ENCODE results near the gene BCAS4. TPM values are rescaled to one million over a fixed set of nuclear protein-coding genes. Genes with fewer than 3 reads are reported as not detected.
A peak's percentile ranks its signal among the peaks of the same experiment; 100 is the strongest.

BCAS4 gene
- total RNA-seq, 1 donor from 2014 or later = 16.7 TPM

GRCh38 chr20:50919567-50919966, 124.7 kb downstream of the BCAS4 start:
- Histone ChIP-seq H3K9ac (ENCODE audit: low read length) (no peak overlapping the region), H4K20me1 (ENCODE audit: insufficient read depth, low read length) (peaks cover 100% of the 10 kb centered on the region), H2AFZ (ENCODE audit: low read depth, low read length) (no peak overlapping the region), H3K4me2 (ENCODE audit: low read length) (no peak overlapping the region), H3K27ac (ENCODE audit: low read depth, low read length) (no peak overlapping the region), H3K79me2 (ENCODE audit: insufficient read depth, low read length) (peaks cover 100% of the 10 kb centered on the region), H3K4me3 (ENCODE audit: insufficient read depth, low read depth, low read length) (no peak overlapping the region), H3K9me3 (ENCODE audit: insufficient read depth, low read depth, low read length) (no peaks in the 10 kb centered on the region), H3K36me3 (ENCODE audit: insufficient read depth, low read length) (peaks cover 9% of the 10 kb centered on the region), H3K4me1 (ENCODE audit: insufficient read depth, low read length) (peaks cover 18% of the 10 kb centered on the region), H3K27me3 (ENCODE audit: insufficient read depth, low read length) (no peaks in the 10 kb centered on the region)
- Mint-ChIP-seq H3K4me3 (ENCODE audit: unreplicated experiment) (no peak overlapping the region), H3K36me3 (ENCODE audit: low read depth, unreplicated experiment) (peaks cover 14% of the 10 kb centered on the region), H3K4me1 (ENCODE audit: low read depth, unreplicated experiment) (peaks cover 42% of the 10 kb centered on the region), H3K27ac (ENCODE audit: unreplicated experiment) (no peak overlapping the region), H3K9me3 (ENCODE audit: unreplicated experiment) (no peaks in the 10 kb centered on the region), H3K27me3 (ENCODE audit: low read depth, unreplicated experiment) (no peaks in the 10 kb centered on the region)
- TF ChIP-seq CTCF (IDR thresholded peaks at IDR 0.05; ENCODE audit: insufficient read depth, low read depth, low read length) (no peak), EZH2 (IDR thresholded peaks at IDR 0.05; ENCODE audit: insufficient read depth, low read length) (no peak)
- peak; percentile 53 for DNase-seq (ENCODE audit: low read depth)
- no peak for FAIRE-seq

- H3K4me3 ChIP-seq (ENCODE audit: insufficient read depth, low read depth, low read length) = no peak overlapping the region
- H3K36me3 ChIP-seq (ENCODE audit: insufficient read depth, low read length) = peaks cover 15% of the 10 kb centered on the region
- H3K4me1 ChIP-seq (ENCODE audit: insufficient read depth, low read length) = peaks cover 12% of the 10 kb centered on the region
- H3K79me2 ChIP-seq (ENCODE audit: insufficient read depth, low read length) = peaks cover 100% of the 10 kb centered on the region
- H3K4me2 ChIP-seq (ENCODE audit: low read length) = no peak overlapping the region
- no peak overlapping the region for H2AFZ ChIP-seq (ENCODE audit: low read depth, low read length)
- H3K9ac ChIP-seq (ENCODE audit: low read length) = no peak overlapping the region
- H3K27ac Mint-ChIP-seq (ENCODE audit: unreplicated experiment) = no peak overlapping the region
- TF ChIP-seq CTCF (IDR thresholded peaks at IDR 0.05; ENCODE audit: insufficient read depth, low read depth, low read length) (no peak), EZH2 (IDR thresholded peaks at IDR 0.05; ENCODE audit: insufficient read depth, low read length) (no peak)
- no peaks in the 10 kb centered on the region for H3K9me3 ChIP-seq (ENCODE audit: insufficient read depth, low read depth, low read length)
- peaks cover 39% of the 10 kb centered on the region for H3K4me1 Mint-ChIP-seq (ENCODE audit: low read depth, unreplicated experiment)
- H3K27me3 ChIP-seq (ENCODE audit: insufficient read depth, low read length) = no peaks in the 10 kb centered on the region
- H3K27ac ChIP-seq (ENCODE audit: low read depth, low read length) = peak overlapping the region; percentile 28
- no peaks in the 10 kb centered on the region for H3K9me3 Mint-ChIP-seq (ENCODE audit: unreplicated experiment)
- no peaks in the 10 kb centered on the region for H3K27me3 Mint-ChIP-seq (ENCODE audit: low read depth, unreplicated experiment)
- DNase-seq (ENCODE audit: low read depth) (no peak), FAIRE-seq (no peak)
- peaks cover 100% of the 10 kb centered on the region for H4K20me1 ChIP-seq (ENCODE audit: insufficient read depth, low read length)
- H3K4me3 Mint-ChIP-seq (ENCODE audit: unreplicated experiment) = no peak overlapping the region
- peaks cover 14% of the 10 kb centered on the region for H3K36me3 Mint-ChIP-seq (ENCODE audit: low read depth, unreplicated experiment)
Observed at GRCh38 chr20:50920997-50921396, 126.1 kb downstream of the BCAS4 start.

GRCh38 chr20:50921803-50922501, 127.1 kb downstream of the BCAS4 start:
- TF ChIP-seq EZH2 (IDR thresholded peaks at IDR 0.05; ENCODE audit: insufficient read depth, low read length) (no peak), CTCF (IDR thresholded peaks at IDR 0.05; ENCODE audit: insufficient read depth, low read depth, low read length) (no peak)
- Mint-ChIP-seq H3K36me3 (ENCODE audit: low read depth, unreplicated experiment) (peaks cover 11% of the 10 kb centered on the region), H3K9me3 (ENCODE audit: unreplicated experiment) (no peaks in the 10 kb centered on the region), H3K4me1 (ENCODE audit: low read depth, unreplicated experiment) (peaks cover 32% of the 10 kb centered on the region), H3K4me3 (ENCODE audit: unreplicated experiment) (no peak overlapping the region), H3K27me3 (ENCODE audit: low read depth, unreplicated experiment) (no peaks in the 10 kb centered on the region), H3K27ac (ENCODE audit: unreplicated experiment) (peak overlapping the region; percentile 66)
- Histone ChIP-seq H3K79me2 (ENCODE audit: insufficient read depth, low read length) (peaks cover 100% of the 10 kb centered on the region), H3K27ac (ENCODE audit: low read depth, low read length) (no peak overlapping the region), H3K4me2 (ENCODE audit: low read length) (no peak overlapping the region), H3K9me3 (ENCODE audit: insufficient read depth, low read depth, low read length) (no peaks in the 10 kb centered on the region), H2AFZ (ENCODE audit: low read depth, low read length) (no peak overlapping the region), H3K4me1 (ENCODE audit: insufficient read depth, low read length) (peaks cover 4% of the 10 kb centered on the region), H4K20me1 (ENCODE audit: insufficient read depth, low read length) (peaks cover 97% of the 10 kb centered on the region), H3K4me3 (ENCODE audit: insufficient read depth, low read depth, low read length) (no peak overlapping the region), H3K36me3 (ENCODE audit: insufficient read depth, low read length) (peaks cover 15% of the 10 kb centered on the region), H3K27me3 (ENCODE audit: insufficient read depth, low read length) (no peaks in the 10 kb centered on the region), H3K9ac (ENCODE audit: low read length) (no peak overlapping the region)
- DNase-seq (ENCODE audit: low read depth) (no peak), FAIRE-seq (no peak)
